ENCODE measurements around the gene ADCY6.

GRCh38 chr12:48779869-48780268 is 9.0 kb downstream of the ADCY6 start:
- no peak for TF ChIP-seq REST (IDR thresholded peaks at IDR 0.05; ENCODE audit: insufficient read depth in 1 of 2, low read depth in 2 of 2, low read length in 1 of 2)
- TF ChIP-seq POLR2AphosphoS5 (IDR thresholded peaks at IDR 0.05; ENCODE audit: low read depth, low read length) = no peak
- TF ChIP-seq CTCF (IDR thresholded peaks at IDR 0.05) = no peak
- TF ChIP-seq SIN3A (IDR thresholded peaks at IDR 0.05; ENCODE audit: borderline replicate concordance, insufficient read depth, low read depth, low read length) = no peak
